GM19238 (cell line): ENCODE measurements around the gene PRRG2.

ENCODE experiments used
- DNase-seq: peaks from one replicate; pipeline ENCODE4 v3.0.0; 2011; ENCODE audit warnings: low spot score; ENCODE audit not compliant: insufficient read length

The PRRG2 gene

GRCh38 chr19:49587227-49587626 lies 6.1 kb downstream of the PRRG2 start:
- DNase-seq: no peak

- DNase-seq: no peak
Observed at GRCh38 chr19:49588365-49589122, 7.4 kb downstream of the PRRG2 start.

GRCh38 chr19:49589502-49589905 lies 8.4 kb downstream of the PRRG2 start:
- DNase-seq: no peak

GRCh38 chr19:49590071-49590970 lies 9.2 kb downstream of the PRRG2 start:
- peak; percentile 89 for DNase-seq

GRCh38 chr19:49590971-49591730 lies 10.0 kb downstream of the PRRG2 start, which contains the start of gene PRR12:
TSS of gene PRR12 (plus strand) at chr19:49591182. CDS start at chr19:49591655, 473 bp downstream.
- peak; percentile 76 for DNase-seq

GRCh38 chr19:49591731-49592485 lies 10.8 kb downstream of the PRRG2 start:
- peak; percentile 40 for DNase-seq

GRCh38 chr19:49592486-49593232 lies 11.5 kb downstream of the PRRG2 start:
- no peak for DNase-seq

- peak; percentile 100 for DNase-seq
Observed at GRCh38 chr19:49593233-49594113, 12.4 kb downstream of the PRRG2 start.

GRCh38 chr19:49594157-49594992 lies 13.3 kb downstream of the PRRG2 start:
- DNase-seq: no peak

- DNase-seq: no peak
Observed at GRCh38 chr19:49594993-49595818, 14.1 kb downstream of the PRRG2 start.

- DNase-seq: no peak
Observed at GRCh38 chr19:49595819-49596404, 14.8 kb downstream of the PRRG2 start.

- no peak for DNase-seq
Observed at GRCh38 chr19:49596407-49596806, 15.3 kb downstream of the PRRG2 start.

- no peak for DNase-seq
Observed at GRCh38 chr19:49596954-49597702, 16.0 kb downstream of the PRRG2 start.

- DNase-seq: no peak
Observed at GRCh38 chr19:49597703-49597974, 16.5 kb downstream of the PRRG2 start.

GRCh38 chr19:49599378-49600295 lies 18.5 kb downstream of the PRRG2 start:
- DNase-seq: no peak
